Measurements from ENCODE around the gene AHNAK.

DNA sequence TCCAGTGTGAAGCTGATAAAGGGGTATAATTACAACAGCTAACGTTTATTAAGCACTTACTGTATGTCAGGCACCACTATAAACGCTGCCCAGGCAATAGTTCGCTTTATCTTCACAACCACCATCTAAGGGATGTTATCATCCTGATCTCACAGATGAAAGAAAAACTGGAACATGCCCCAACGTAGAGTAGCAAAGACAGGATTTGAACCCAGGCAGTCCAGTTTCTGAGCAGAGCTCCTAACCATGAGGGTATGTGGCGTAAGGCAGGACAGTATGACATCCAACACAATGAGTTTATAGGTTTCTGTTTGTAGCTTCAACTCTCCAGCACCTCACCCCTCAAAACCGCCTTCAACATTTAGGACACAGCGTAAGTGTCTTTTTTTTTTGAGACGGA, 59.5 kb downstream of the AHNAK start:
- TF ChIP-seq POLR2A (IDR thresholded peaks at IDR 0.05; ENCODE audit: low read depth, low read length) (no peak), POLR2AphosphoS5 (IDR thresholded peaks at IDR 0.05; ENCODE audit: low read depth, low read length) (no peak), TAF1 (IDR thresholded peaks at IDR 0.05; ENCODE audit: borderline replicate concordance, low read depth, low read length) (no peak)

Data from GM12892 (cell line).